A673 (cell line): ENCODE measurements around the gene XYLT2.
"Not testable (repeated sequence)": the region's sequence is repeated elsewhere in the genome, so short reads cannot be mapped to it uniquely, and the experiment has no call there.

Experiments
- EZH2 ChIP-seq: fragments of 200-600 bp; sonication (generic); IDR thresholded peaks from 2 replicates; pipeline ENCODE4 v1.6.1; 2017; ENCODE audit warnings: borderline replicate concordance, low read depth, mild to moderate bottlenecking, mixed read lengths, antibody characterized with exemption, low read length; ENCODE audit not compliant: poor library complexity, severe bottlenecking
- TF ChIP-seq, protein P1 (sequence below): fragments of 300-800, 200-600 bp; sonication (generic); conservative IDR thresholded peaks from 2 replicates; pipeline ENCODE4 v1.5.1; 2017; ENCODE audit warnings: low read depth, mild to moderate bottlenecking, antibody characterized with exemption, low read length, moderate library complexity, mixed read lengths

DNA sequence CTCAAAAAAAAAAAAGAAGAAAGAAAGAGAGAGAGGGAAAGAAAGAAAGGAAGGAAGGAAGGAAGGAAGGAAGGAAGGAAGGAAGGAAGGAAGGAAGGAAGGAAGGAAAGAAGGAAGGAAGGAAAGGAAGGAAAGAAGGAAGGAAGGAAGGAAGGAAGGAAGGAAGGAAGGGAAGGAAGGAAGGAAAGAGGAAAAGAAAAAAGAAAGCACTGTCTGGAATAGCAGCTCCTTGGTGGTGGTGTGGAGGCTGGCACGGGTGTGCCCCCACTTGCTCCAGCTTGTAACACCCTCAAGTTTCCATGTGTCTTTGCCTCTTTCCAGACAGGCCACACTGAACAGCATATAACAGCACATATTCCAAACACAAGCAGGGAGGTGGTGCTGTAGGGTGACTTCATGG is 45.1 kb upstream of the XYLT2 start:
- TF ChIP-seq, protein P1, sequence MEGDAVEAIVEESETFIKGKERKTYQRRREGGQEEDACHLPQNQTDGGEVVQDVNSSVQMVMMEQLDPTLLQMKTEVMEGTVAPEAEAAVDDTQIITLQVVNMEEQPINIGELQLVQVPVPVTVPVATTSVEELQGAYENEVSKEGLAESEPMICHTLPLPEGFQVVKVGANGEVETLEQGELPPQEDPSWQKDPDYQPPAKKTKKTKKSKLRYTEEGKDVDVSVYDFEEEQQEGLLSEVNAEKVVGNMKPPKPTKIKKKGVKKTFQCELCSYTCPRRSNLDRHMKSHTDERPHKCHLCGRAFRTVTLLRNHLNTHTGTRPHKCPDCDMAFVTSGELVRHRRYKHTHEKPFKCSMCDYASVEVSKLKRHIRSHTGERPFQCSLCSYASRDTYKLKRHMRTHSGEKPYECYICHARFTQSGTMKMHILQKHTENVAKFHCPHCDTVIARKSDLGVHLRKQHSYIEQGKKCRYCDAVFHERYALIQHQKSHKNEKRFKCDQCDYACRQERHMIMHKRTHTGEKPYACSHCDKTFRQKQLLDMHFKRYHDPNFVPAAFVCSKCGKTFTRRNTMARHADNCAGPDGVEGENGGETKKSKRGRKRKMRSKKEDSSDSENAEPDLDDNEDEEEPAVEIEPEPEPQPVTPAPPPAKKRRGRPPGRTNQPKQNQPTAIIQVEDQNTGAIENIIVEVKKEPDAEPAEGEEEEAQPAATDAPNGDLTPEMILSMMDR = not testable (repeated sequence)
- TF ChIP-seq EZH2 = not testable (repeated sequence)
